ENCODE data around the gene PRCC. TPM values are rescaled to one million over a fixed set of nuclear protein-coding genes. Genes with fewer than 3 reads are reported as not detected.

PRCC gene
- total RNA-seq, 1 experiment from 2014 or later, result 125 TPM

- intact Hi-C loops (cut with micrococcal nuclease; ENCODE audit: unreplicated experiment), result no loop called here
- ChIA-PET POLR2A (ENCODE audit: low non-redundant PET) (no interaction called here), CTCF (no interaction called here)
- H3K27me3 ChIP-seq (replicated peaks; ENCODE audit: insufficient read depth, low read depth, low read length, poor library complexity), result no peaks in the 10 kb centered on the region
- no peak for DNase-seq (ENCODE audit: low spot score)
- H3K9me3 ChIP-seq (ENCODE audit: low read depth, low read length, poor library complexity, severe bottlenecking), result no peaks in the 10 kb centered on the region
- BruUV-seq (replicated peaks), result no TSS peak
- no peaks in the 10 kb centered on the region for H3K4me1 ChIP-seq (ENCODE audit: insufficient read depth, low read length, poor library complexity, severe bottlenecking)
- no peak overlapping the region for H3K27ac ChIP-seq (ENCODE audit: low read depth, low read length, poor library complexity, severe bottlenecking)
- TF ChIP-seq CTCF (conservative IDR thresholded peaks at IDR 0.05; ENCODE audit: low read depth, low read length) (no peak), EZH2 (IDR thresholded peaks at IDR 0.05; ENCODE audit: borderline replicate concordance, low read depth, low read length, poor library complexity, severe bottlenecking) (no peak)
- H3K4me3 ChIP-seq (ENCODE audit: low read depth, low read length, poor library complexity, severe bottlenecking), result no peak overlapping the region
- no peaks in the 10 kb centered on the region for H3K36me3 ChIP-seq (ENCODE audit: insufficient read depth, low read length, poor library complexity, severe bottlenecking)
These were observed 75.4 kb downstream of the PRCC start for GRCh38 chr1:156842618-156843300.

- Histone ChIP-seq H3K4me3 (ENCODE audit: low read depth, low read length, poor library complexity, severe bottlenecking) (no peak overlapping the region), H3K4me1 (ENCODE audit: insufficient read depth, low read length, poor library complexity, severe bottlenecking) (no peaks in the 10 kb centered on the region), H3K9me3 (ENCODE audit: low read depth, low read length, poor library complexity, severe bottlenecking) (no peaks in the 10 kb centered on the region), H3K27me3 (replicated peaks; ENCODE audit: insufficient read depth, low read depth, low read length, poor library complexity) (no peaks in the 10 kb centered on the region), H3K27ac (ENCODE audit: low read depth, low read length, poor library complexity, severe bottlenecking) (no peak overlapping the region), H3K36me3 (ENCODE audit: insufficient read depth, low read length, poor library complexity, severe bottlenecking) (no peaks in the 10 kb centered on the region)
- intact Hi-C loops (cut with micrococcal nuclease; ENCODE audit: unreplicated experiment), result no loop called here
- no peak for DNase-seq (ENCODE audit: low spot score)
- TF ChIP-seq EZH2 (IDR thresholded peaks at IDR 0.05; ENCODE audit: borderline replicate concordance, low read depth, low read length, poor library complexity, severe bottlenecking), result no peak
- TF ChIP-seq CTCF (conservative IDR thresholded peaks at IDR 0.05; ENCODE audit: low read depth, low read length), result no peak
- BruUV-seq (replicated peaks), result no TSS peak
- ChIA-PET CTCF (no interaction called here), POLR2A (ENCODE audit: low non-redundant PET) (no interaction called here)
These were observed 76.8 kb downstream of the PRCC start for GRCh38 chr1:156844102-156844501.

GRCh38 chr1:156844638-156845037, 77.3 kb downstream of the PRCC start:
- intact Hi-C loops (cut with micrococcal nuclease; ENCODE audit: unreplicated experiment), result no loop called here
- POLR2A ChIA-PET (ENCODE audit: low non-redundant PET), result no interaction called here
- DNase-seq (ENCODE audit: low spot score), result no peak
- H3K4me3 ChIP-seq (ENCODE audit: low read depth, low read length, poor library complexity, severe bottlenecking), result peak overlapping the region; percentile 36
- TF ChIP-seq EZH2 (IDR thresholded peaks at IDR 0.05; ENCODE audit: borderline replicate concordance, low read depth, low read length, poor library complexity, severe bottlenecking) (no peak), CTCF (conservative IDR thresholded peaks at IDR 0.05; ENCODE audit: low read depth, low read length) (no peak)
- no TSS peak for BruUV-seq (replicated peaks)
- H3K36me3 ChIP-seq (ENCODE audit: insufficient read depth, low read length, poor library complexity, severe bottlenecking), result no peaks in the 10 kb centered on the region
- CTCF ChIA-PET, result no interaction called here
- no peaks in the 10 kb centered on the region for H3K27me3 ChIP-seq (replicated peaks; ENCODE audit: insufficient read depth, low read depth, low read length, poor library complexity)
- H3K4me1 ChIP-seq (ENCODE audit: insufficient read depth, low read length, poor library complexity, severe bottlenecking), result no peaks in the 10 kb centered on the region
- H3K27ac ChIP-seq (ENCODE audit: low read depth, low read length, poor library complexity, severe bottlenecking), result no peak overlapping the region
- H3K9me3 ChIP-seq (ENCODE audit: low read depth, low read length, poor library complexity, severe bottlenecking), result no peaks in the 10 kb centered on the region
